GM18870 (cell line): Measurements from ENCODE around the gene MMD2.
"Not testable (repeated sequence)": the region's sequence is repeated elsewhere in the genome, so short reads cannot be mapped to it uniquely, and the experiment has no call there.

ENCODE experiments used
- ATAC-seq: cut with Tn5 transposase; IDR thresholded peaks from one replicate; pipeline ENCODE4 v1.9.1; 2021; ENCODE audit warnings: moderate library complexity; ENCODE audit not compliant: unreplicated experiment

Gene MMD2

DNA sequence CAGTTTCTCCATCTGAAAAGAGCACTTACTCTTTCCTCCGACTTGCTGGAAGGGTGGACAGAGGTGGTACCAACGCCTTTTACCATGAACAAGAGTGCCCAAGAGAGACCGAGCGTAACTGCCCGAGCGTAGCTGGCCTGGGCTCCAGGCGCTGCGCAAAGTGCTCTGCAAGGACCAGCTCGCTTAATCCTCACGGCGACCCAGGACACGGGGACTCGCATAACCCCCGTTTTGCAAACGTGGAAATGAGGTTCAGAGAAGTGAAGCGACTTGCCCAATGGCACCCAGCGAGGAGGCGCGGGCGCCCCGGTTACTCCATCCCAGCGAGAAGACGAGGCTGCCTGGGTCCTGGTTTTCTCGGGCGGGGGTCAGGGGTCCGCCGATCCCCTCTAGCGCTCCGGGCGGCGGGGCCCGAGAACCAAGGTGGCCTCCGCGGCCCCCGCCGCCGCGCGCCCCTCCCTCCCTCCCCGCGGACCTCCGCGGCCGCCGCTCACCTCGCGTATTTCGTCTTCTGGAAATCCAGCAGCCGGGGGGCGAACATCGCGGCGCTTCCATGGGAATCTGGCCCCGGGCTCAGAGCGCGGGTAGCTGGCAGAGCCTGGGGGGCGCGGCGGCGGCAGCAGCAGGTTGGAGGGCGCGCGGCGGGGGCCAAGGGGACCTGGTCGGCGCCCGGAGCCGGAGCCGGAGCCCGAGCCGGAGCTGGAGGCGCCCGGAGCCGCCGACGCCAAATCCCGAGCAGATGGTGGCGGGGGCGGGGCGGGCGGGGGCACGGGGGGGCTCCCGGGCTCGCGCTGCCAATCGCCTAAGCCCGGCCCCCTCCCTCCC lies at the start of gene MMD2:
MMD2 (minus strand) TSS at position 711 of the 825 bp plus-strand sequence; CDS start at position 541, 170 bp downstream.
- no peak for ATAC-seq

- ATAC-seq, result no peak
These were observed 46.1 kb upstream of the MMD2 start for GRCh38 chr7:5005066-5005465.

DNA sequence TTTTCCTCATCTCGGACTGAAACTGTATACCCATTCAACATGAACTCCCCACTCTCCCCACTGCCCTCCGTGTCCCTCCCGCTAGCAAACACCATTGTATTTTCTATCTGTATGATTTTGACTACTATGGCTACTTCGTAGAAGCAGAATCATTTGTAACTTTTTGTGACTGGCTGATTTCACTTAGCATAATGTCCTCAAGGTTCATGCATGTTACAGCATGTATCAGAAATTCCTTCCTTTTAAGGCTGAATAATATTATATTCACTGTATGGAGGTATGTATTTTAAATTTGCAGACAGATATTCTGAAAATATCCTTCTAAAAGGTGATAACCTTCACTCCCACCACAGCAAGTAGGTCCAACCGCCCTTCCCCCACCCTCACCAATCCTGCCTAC lies 42.9 kb upstream of the MMD2 start:
- ATAC-seq, result no peak

GRCh38 chr7:5001003-5001402 lies 42.0 kb upstream of the MMD2 start:
- no peak for ATAC-seq

DNA sequence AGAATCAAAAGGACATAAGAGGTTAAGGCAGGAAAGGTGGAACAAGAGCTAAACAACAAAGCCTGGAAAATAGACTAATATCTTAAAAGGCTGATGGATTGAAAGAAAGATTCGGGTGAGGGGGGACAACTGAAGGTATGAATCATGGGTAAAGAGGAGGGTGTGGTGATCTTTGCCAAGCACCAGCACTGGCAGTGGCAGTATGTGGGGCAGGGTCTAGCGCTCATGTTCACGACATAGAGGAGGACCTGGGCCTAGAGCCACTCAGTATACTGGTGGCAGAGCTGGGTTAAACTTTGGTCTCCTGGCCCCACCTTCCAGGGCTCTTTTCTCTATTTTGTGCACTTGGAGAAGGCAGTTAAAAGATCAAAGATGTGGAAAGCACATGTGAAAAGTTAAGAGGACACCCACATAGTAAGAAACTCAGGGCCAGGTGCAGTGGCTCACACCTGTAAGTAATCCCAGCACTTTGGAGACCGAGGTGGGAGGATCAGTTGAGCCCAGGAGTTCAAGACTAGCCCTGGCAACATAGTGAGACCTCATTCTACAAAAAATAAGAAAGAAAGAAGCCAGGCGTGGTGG lies 40.5 kb upstream of the MMD2 start:
- ATAC-seq, result no peak

GRCh38 chr7:4998910-4999309 lies 39.9 kb upstream of the MMD2 start:
- ATAC-seq, result no peak

DNA sequence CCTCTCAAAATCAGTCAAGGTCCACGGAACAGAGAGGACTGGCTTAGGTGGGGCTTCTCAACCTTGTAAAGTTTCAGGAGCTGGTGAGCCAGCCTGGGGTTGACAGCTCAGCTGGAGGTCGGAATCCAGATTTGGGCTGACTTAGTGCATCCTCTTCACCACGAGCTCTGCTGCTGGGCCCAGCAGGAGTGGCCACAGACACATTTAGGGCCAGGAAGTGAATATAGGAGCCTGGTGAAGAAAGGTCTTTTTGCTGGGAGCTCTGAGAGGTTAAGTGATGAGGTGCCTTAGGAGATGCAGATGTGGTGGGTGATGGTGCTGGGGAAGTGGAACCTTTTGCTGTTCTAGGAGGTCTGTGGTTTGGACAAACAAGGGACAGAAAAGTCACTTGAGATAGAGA lies 39.3 kb upstream of the MMD2 start:
- ATAC-seq, result no peak

- ATAC-seq, result no peak
These were observed 37.8 kb upstream of the MMD2 start for GRCh38 chr7:4996696-4997222.

DNA sequence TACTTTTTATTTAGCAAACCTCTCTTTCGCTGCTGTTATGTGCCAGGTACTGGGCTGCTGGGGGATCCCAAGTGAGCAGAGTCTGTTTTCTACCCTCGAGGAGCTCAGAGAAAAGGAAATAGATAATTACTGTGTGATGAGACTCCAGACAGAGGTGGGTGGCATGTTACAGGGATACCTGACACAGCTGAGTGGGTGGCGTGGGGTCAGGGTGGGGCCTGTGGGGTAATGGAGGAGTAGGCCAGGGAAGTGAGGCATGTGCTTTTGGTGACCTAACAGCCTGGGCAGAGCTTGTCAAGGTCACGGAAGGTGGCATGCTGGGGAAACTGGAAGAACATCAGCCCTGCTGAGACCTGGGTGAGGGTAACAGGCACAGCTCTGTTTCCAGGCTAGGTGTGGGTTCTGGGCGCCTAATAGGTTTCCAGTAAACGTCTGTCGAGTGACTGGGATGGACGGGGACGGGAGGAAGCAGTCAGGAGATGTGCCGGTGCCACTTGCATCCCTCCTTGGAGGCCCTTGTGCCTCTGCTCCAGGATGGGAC lies 36.5 kb upstream of the MMD2 start:
- ATAC-seq, result no peak

DNA sequence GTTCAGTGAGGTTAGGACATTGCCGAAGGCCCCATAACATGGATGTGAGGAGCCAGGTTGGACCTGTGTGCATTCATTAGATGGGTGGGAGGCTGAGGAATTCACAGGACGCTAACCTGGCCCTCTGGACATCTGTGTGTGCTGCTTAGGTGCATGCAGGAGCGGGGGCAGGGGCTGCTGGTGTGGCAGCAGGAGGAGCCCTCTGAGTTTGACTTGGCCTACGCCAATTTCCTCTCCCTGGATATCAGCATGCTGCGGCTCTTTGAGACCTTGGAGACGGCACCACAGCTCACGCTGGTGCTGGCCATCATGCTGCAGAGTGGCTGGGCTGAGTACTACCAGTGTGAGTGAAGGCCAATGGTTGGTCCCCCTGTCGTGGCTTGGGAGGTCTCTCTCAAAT lies 34.5 kb upstream of the MMD2 start:
- ATAC-seq, result no peak

DNA sequence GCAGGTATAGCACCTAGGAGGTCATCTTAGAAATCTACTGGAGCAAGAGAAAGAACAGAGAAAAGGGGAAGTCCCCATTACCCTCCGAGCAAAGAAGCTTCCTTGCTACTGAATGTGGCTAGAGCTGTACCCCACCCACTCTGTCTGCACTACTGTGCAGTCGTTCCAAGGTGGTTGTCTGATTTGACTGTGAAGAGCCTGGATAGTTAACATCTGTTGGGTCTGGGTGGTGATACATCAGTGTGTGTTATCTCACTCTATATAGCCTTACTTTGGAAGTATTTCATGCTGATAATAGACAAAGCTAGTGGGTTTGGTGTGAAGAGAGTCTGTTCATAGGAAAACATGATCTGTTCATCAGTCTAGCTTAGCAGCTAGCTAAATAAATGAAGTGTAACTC lies 23.8 kb upstream of the MMD2 start:
- ATAC-seq, result not testable (repeated sequence)

DNA sequence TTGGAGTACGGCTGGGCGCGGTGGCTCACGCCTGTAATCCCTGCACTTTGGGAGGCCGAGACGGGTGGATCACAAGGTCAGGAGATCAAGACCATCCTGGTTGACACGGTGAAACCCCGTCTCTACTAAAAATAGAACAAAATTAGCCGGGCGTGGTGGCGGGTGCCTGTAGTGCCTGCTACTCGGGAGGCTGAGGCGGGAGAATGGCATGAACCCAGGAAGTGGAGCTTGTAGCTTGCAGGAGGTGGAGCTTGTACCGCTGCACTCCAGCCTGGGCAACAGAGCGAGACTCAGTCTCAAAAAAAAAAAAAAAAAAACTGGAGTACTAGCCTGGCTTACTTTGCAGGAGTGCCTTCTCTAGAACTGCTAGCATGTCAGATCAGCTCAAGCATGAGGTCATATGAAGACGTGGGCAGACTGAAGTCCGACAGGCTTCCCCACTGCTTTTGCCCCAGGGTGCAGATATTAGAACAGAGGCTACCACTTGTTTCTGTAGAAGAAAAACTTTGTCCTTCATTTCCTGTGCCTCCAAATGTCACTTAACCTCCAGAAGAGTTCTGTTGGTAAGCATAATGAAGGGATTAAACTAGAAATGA lies 22.4 kb upstream of the MMD2 start:
- not testable (repeated sequence) for ATAC-seq

GRCh38 chr7:4975626-4976025 lies 16.6 kb upstream of the MMD2 start:
- not testable (repeated sequence) for ATAC-seq

DNA sequence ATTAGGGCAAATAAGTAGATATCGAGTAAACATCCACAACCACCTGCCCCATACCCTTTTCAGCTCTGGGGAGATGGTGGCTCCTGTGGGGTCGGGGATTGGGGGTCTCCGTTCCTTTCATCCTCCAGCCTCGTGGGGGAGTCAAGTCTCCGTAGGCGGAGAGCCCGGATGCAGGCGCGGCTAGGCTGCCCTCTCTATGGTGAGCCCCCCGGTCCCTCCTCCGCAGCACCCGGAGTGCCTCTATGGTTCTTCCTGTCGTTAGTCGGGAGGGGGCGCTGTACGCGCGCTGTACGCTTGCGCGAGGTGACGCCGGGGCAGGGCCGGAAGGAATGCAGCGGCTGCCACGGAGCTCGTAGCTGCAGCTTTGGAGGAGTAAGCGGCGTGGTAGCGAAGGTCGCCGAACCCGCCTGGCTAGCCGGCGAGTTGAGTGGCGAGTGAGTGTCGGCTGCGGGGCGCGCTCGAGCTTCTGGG lies 14.8 kb upstream of the MMD2 start:
- peak; percentile 98 for ATAC-seq

GRCh38 chr7:4972446-4972845 lies 13.5 kb upstream of the MMD2 start:
- not testable (repeated sequence) for ATAC-seq

DNA sequence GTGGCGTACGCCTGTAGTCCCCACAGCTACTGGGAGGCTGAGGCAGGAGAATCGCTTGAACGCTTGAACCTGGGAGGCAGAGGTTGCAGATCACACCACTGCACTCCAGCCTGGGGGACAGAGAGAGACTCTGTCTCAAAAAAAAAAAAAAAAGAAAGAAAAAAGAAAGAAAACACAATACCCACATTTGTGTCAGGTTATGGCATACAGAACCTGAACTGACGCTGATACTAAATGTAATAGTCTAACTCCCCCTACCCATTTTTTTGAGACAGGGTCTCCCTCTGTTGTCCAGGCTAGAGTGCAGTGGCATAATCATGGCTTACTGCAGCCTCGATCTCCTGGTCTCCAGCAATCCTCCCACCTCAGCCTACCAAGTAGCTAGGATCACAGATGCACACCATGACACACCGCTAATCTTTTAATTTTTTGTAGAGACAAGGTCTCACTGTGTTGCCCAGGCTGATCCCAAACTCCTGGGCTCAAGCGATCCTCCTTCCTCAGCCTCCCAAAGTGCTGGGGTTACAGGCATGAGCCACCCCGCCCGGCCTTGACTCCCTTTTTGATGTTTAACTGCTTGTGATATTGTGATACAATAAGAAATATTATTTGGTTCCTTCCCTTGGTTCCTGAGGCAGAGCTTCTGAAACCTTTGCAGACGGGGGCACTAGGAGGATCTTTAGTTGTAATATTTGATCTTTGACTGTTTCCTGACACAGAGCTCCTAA lies 6.5 kb upstream of the MMD2 start:
- no peak for ATAC-seq

GRCh38 chr7:4964506-4964905 lies 5.5 kb upstream of the MMD2 start:
- ATAC-seq, result no peak

DNA sequence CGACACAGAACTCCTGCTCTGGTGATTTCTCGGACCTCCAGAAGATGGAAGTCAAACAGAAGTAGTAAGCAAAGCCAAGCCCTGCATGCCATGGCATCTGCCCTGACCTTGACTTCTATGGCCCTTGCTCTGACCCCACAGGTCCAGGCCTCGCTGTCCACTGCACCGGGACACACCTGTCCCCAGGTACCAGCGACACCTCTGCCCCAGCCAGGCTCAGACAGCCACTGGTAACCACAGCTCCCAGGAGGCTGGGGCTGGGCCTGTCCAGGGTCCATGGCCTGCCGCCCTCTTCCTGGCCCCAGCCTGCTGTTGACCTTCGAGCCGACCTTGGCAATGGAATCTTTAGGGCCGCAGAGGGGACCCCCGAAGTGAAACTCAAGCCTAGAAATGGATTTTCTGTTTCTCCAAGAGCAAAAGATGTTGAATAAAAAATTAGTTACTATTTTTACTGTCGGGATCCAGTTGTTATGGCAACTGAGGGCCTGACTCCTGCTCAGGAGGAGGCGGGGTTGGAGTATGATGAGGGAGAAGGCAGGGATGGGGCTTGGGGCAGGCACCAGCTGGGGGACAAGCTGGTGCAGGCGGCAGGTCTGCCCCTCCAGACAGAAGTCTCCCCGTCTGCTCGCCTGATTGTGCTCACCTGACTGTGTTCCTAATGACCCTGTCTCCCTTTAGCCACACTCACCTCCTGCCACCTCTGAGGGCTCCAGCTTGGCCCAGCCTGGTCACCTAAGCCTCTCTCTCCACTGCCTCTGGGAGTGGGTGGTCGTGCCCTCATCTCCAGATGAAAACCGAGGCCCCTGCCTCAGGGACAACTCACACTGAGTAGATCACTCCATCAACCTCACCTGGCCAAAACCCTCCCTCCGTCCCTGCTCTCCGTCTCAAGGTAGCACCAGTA lies 4.1 kb upstream of the MMD2 start:
- ATAC-seq, result no peak

DNA sequence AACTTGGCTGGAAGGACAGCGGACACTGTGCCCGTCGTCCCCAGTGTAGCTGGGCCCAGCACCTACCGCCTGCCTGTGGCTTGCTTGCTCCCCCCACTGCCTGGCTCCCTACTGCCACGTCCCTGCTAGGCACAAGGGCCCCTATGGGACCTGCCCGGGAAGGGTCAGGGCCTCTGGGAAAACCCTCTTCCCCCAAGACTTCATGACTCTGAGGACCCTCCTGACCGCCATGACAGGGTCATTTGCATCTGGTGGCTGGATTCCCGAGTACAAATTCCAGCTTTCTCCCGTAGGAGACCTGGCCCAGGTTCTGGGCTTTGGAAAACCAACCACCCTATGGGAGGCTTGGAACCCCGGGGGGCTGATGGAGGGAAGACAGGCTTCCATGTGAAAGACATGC lies 1.4 kb upstream of the MMD2 start:
- no peak for ATAC-seq

DNA sequence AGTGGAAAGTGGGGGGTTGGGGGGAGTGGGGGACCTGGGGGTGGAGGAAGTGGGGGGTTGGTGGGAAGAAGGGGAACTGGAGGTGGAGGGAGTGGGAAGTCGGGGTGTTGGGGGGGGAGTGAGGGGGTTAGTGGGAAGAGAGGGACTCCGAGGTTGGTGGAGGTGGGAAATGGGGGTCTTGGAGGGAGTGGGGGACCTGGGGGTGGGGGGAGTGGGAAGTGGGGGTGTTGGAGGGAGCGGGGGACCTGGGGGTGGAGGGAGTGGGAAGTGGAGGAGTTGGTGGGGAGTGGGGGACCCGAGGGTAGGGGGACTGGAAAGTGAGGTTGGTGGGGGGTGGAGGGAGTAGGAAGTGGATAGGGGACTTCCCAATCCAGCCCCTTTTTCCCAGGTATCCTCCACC lies 906 bp upstream of the MMD2 start:
- ATAC-seq, result no peak
